HG02623 (cell line): ENCODE measurements around the gene CDC42BPA.
A peak's percentile ranks its signal among the peaks of the same experiment; 100 is the strongest.

Experiments used
- ATAC-seq: cut with Tn5 transposase; IDR thresholded peaks from one replicate; pipeline ENCODE4 v1.9.1; 2021; ENCODE audit warnings: moderate library complexity; ENCODE audit not compliant: unreplicated experiment

The CDC42BPA gene

DNA sequence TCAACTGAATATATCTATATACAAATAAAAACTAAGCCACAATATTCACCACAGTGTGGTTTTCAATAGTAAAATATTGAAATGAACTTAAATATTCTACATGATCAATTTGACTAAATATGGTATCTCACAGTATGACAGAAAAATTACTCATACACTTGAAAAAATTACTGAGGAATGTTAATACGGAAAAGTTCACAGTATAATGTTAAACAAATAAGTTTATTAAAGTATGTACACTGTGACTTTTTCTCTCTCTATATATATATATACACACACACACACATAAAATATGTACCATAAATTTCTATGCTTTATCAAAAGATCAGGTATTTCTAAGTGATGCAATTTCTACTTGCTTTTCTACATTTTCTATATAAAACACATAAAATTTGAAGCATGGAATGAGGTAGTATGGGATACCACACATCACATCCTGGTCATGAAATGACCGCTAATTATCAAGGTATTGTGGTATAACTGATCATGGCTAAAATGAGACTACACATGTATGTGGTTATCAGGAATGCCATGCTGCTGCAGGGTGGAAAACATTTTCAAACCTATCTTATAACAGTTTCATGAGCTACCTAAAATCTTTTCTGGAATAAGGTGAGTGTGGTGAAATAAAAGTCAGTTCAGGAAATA lies 102.3 kb downstream of the CDC42BPA start:
- no peak for ATAC-seq

DNA sequence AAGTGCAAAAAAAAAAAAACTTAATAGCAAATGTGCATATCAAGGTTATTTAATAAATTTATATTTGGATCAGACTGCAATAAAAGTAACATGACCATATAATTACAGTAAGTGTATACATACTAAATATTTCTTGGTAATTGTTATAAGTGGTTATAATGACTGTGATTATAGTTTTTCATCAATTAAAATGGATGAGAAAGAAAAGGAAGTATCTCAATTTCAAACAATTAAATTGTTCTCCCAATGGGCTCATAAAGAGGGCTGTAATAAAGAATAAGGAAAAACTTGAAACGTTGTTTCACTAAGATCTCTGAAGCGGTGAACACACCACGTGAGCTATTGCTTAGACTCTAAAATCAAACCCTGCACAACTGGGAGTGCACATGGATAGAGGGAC lies 104.1 kb downstream of the CDC42BPA start:
- ATAC-seq: no peak

DNA sequence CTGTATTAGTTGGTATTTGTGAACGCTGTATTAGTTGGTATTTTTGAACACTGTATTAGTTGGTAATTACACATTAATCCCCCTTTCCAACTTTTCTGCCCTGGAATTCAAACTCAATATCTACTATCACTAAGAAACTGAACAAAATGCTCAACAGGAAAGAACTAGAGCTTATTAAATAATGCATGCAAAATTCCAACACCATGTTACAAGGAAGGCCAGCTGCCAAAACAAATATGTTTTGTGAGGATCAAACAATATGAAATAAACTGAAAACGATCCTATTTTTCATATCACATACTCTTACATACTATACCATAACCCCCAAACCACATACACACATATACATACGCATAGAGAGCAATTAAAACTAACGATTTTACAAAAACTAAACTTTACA lies 104.9 kb downstream of the CDC42BPA start:
- no peak for ATAC-seq

DNA sequence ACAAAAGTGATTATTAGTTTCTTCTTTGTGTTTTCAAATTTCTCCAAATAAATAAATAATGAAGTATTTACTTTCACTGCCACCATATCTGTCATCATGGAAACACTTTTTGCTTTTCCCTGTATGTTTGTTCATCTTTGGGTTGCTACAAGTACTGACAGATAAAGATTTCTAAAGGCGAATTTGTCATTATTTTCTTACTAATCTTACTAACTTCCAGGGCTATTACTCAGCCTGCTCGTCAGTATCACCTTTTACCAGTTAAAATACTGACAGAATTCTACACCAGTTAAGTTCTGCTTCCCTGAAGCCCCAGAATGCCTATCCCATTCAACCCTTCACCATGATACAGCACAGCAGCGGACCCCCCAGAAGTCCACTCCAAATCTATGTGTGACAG lies 106.1 kb downstream of the CDC42BPA start:
- ATAC-seq: no peak

DNA sequence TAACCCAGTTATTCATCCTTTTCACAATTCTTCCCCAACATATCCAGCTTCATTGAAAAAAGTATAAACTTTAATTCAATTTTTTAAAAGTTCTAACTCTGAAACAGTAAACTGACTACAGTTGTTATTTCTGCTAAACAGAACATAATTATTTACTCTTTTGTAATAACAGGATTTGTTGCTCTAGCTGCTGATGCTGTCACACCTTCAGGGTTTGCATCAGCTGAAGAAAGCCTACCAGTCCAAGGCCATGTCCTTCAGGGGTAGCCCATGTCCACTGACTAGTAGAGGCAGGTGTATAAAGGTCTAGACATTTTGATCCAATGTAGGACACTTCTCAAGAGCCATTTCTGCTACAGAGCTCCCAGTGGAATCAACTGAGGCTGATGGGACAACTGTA lies 107.7 kb downstream of the CDC42BPA start:
- ATAC-seq: no peak

DNA sequence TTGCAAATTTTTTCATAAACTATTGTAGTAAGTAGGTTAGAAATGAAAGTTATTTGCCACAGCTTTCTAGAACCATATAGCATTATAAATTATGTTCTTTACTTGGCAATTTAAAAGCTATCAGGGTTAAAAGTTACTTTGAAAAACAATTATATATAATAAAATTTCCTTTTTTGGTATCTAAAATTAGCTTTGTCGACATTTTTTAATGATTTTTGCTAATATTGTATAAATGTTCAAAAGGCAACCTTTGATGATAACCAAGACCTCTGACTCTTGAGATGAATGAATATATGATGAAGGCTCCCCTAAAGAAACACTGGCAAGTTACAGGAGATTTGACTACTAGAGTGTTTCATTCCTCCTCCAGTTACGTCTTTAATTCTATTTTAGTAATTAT lies 121.2 kb downstream of the CDC42BPA start:
- ATAC-seq: no peak

DNA sequence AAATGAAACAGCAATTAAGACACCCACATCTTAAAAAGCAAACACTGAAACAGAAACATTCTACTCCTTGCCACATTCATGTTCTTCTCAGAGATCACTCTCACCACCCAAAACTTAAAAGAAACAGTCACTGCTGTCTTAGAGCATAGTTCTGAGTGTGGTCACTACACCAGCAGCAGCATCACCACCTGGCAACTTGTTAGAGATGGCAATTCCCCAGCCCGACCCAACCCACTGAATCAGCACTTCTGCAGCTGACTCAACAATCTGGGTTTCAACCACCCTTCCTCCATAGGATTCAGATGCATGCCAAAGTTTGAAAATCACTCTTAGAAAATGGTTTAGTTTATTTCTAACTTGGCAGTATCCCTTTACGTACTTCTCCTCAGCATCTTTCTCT lies 126.1 kb downstream of the CDC42BPA start:
- ATAC-seq: peak; percentile 73

DNA sequence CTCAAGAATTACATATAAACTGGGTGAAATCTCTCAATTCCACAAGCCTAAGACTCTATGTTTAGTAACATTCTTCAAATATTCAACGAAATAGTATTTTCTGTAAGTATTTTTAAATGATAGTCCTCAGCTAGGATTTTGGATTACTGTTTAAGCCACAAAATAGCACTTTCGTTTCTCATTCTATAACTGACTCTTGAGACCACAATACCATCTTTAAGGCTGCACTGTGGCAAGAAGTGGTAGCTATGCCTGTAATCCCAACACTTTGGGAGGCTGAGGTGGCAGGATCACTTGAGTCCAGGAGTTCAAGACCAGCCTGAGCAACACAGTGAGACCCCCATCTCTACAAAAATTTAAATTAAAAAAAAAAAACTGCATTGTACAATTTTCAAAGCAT lies 126.7 kb downstream of the CDC42BPA start:
- peak; percentile 58 for ATAC-seq

DNA sequence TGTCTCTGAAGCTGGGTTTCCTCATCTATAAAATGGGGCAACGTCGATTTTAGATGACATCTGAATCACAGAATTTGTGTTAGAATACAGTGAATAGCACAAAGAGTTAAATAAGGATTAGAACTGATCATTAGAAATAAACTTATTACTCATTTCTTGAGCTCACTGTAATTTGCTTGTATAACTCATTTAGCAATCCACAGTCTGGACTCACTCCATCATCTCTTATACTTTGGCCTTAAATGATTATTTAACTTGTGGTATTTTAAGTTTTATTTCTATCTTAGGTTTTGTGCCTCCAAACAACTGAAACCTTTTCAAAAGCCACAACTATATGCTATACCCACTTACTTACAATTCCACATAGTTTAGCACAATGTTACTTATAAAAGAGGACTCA lies 128.0 kb downstream of the CDC42BPA start:
- ATAC-seq: no peak

DNA sequence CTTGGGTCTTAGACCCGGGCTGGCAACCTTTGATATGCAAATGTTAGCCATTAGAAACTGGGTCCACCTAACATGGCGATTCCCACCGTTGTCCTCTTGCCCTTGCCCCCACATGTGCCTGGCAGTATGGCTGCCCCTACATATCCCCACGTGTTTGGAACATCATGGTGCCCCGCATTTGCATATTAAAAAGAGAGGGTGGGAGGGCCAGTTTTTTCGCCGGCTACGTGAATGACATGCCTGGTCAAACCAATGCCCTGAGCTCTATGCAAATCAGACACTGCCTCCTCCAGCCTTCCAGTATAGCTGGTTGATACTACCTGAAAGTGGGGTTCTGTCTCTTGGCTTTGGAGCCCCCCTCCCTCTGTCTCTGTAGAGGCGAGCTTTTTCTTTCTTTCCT lies 133.0 kb downstream of the CDC42BPA start:
- no peak for ATAC-seq

DNA sequence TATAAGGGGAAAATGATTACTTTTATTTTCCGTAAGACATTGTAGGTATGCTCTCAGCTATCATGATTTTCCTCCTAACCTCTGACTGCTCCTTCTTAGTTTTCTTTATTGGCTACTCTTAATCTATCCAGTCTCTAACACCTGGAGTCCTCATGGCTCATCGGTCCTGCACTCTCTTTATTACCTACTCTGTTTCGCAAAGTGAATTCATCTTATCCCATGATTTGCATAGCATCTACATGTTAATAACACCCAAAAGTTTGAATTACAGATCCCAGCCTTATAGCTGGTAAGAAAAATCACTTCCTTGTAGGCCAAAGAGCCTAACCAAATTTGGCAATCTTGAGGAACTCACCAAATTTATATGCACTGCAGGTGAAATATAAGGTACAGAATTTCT lies 136.3 kb downstream of the CDC42BPA start:
- ATAC-seq: no peak

DNA sequence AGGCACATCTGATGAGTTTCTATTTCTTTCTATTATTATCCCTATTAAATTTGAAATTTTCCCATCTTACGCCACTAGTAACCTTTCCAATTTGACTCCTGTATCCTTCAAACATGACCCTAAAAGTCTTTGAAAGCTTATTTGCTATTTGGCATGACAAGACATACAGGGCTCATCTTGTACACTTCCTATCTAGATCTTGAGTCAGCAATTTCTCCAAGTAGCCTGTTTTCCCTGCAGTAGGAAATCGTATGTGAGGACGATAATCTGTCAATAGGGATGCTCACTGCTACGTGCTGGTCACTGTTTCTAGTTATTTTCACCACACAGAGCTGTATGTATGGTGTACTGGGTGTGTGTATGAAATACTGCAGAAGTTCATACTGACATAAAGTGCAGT lies 142.7 kb downstream of the CDC42BPA start:
- ATAC-seq: no peak

DNA sequence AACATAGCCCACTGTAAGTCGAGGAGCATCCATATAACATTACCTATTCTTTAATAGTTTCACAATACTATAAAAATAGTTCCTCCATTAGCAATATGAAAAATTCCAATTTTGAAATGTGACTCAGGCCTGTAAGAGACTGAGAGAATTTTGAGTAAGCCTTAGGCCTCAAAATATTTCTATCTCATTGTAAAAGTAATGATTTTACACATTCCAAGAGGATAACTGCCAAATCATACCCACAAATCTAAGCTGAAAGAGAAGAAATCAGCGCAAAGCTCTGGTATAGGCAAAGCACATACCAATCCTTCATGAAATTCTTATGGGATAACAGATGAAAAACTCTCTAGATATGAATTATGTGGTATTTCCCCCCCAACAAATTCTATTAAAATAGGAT lies 144.1 kb downstream of the CDC42BPA start:
- ATAC-seq: no peak

DNA sequence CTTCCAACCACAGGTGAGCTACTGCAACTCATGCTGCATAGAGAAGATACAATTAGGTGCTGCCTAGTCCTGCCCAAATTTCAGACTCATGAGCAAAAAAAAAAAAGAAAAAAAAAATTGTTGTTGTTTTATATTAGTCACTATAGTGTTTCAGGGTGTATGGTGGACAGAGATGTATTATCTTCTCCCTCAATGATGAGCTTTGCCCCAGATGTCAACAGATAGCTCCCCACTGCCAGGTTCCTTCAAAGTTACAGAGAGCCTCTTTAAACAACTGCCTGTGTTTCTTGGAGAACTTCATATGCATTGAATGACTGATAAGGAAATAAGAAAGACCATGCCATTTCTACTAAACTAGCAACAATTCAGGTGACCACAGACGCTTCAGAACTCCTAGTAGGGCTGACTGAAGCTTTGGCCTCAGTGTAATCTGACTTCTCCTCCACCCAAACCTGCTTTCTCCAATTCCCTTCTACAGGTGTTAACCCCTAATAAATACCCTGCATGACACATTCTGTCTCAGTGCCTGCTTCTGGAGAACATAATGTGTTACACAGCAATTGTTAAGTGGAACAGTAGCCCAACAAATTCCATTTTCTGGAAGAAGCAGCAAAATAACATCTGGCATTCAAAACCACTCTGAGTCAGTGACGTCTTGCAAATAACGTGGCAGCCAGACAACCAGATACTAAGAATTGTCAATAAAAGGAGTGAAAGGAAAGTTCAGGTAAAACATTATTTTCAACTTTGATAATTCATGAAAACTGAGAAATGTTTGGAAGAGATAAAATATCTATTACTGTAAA lies 147.7 kb downstream of the CDC42BPA start:
- ATAC-seq: no peak

DNA sequence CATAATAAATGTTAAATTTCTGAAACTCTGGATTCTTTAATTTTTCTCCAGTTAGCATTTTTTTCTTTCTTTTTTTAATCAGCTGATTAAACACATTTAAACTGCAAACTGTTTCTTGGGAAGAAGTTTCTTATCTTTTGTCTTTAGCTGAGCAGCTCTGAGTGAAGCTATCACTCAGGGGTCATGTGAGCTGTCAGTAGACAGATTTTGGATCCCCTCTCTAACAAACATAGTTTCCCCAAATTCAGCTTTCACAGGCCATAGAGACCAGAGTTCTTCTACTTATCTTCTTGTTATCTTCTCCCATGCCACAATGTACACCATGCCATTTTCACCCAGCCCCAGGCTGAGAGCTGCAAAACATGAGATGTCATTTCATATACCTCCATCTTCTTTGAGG lies 148.9 kb downstream of the CDC42BPA start:
- ATAC-seq: no peak

DNA sequence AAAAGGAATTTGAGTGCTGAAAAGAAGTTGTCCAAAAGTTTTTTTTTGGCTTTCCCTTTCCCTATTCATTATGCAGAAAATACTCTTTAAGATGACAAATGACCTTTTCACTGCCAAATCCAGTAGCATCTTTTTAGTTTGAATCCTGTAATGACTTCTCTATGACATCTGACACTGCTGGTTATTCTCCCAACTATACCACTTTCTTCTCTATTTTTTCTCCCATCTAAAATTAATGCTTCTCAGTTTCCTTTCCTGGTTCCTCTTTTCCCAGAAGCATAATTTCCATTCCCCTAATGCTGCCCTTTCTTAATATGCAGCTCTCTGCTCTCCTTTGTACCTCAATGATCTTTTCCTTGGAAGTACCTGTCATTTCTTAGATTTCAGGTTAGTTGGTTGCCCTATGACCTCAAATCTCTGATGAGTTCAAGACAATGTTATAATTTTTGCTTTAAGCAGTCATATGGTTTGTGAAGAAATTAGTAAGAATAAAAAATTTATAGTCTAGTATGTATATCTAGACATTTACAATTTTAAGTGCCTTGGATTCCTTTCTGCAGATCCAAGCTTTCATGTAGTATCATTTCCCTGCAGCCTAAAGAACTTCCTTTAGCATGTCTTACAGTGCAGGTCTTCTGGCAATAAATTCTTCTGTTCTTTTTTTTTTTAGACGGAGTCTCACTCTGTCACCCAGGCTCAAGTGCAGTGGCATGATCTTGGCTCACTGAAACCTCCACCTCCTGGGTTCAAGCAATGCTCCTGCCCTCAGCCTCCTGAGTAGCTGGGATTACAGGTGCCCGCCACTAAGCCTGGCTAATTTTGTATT lies 150.8 kb downstream of the CDC42BPA start:
- ATAC-seq: no peak

DNA sequence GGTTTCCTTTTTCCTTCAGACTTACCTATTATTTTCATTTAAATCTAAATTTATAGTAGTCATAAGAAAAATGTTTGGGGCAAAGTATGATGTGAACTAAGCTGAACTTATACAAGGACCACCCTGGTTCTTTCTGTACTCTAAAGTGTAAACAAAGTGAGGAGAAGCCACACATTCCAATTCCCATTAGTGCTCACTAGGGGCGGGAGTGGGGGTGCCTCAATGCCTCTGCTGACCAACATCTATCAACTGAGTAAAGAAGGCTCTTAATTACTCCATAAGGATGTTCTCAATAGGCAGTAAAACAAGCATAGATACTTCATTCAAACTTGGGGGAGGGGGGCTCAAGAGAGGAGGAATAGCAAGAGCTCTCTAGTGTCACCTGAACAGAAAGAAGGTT lies 151.7 kb downstream of the CDC42BPA start:
- ATAC-seq: no peak

DNA sequence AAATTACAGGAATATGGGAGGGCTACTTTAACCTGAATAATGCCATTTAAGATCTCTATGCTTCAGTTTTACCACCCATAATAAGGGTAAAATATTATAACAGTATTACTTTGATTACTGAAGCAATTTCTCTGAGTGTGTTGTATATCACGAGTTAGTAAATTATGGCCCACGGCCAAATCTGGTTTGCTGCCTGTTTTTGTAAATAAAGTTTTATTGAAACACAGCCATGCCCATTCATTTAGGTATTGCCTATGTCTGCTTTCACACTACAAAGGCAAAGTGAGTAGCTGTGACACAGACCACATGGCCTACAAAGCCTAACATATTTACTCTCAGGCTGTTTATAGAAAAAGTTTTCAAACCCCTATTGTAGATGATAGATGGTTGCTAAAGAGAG lies 156.8 kb downstream of the CDC42BPA start:
- ATAC-seq: no peak

DNA sequence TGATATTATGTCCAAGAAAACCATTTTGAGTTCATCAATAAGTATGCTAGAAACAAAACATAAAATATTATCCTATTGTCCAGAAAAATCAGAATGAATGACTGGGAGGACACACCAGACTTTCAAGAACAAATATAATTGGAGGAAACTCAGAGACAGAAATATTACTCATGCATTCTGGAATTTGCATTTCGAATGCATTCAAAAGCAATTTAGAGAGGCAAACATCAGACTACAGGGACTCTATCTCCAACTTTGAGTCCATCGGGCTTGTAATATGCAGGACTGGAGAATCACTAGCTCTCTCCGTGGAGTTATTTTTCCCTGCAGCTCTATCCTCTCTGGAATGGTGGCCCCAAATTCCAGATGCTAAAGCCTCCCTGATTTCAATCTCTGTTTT lies 161.8 kb downstream of the CDC42BPA start:
- no peak for ATAC-seq

DNA sequence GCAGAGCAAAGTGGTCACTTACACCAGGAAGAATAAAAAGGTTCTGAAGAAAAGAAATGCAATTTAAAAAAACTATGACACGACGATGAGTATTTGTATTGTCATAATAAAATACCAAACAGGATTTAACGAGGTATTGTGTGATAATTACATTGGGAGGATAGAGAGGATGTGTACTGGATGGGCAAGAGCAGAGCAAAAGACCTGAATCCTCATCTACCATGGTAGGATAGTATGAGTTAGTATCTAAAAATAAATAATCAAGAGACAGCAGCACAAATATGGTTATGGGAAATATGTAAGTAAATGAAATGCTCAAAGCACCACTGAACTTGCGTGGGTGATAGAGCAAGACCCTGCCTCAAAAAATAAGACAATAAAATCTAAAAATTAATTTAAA lies 162.6 kb downstream of the CDC42BPA start:
- ATAC-seq: no peak

DNA sequence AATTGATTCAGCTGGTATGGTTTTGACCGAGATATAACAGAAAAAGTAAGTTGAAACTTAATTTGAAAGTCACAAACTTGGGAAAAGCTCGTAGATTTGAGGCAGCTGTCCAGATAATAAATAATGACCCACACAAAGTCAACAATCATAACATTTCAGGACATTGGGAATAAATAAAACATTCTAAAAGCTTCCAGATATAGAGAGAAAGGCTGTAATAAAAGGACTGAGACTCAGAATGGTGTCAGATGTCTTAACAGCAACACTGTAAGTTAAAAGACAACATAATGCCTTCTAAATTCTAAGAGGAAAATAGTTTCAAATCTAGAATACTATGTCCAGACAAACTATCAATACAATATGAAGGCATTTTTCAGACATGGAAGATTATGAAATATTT lies 163.3 kb downstream of the CDC42BPA start:
- ATAC-seq: no peak

DNA sequence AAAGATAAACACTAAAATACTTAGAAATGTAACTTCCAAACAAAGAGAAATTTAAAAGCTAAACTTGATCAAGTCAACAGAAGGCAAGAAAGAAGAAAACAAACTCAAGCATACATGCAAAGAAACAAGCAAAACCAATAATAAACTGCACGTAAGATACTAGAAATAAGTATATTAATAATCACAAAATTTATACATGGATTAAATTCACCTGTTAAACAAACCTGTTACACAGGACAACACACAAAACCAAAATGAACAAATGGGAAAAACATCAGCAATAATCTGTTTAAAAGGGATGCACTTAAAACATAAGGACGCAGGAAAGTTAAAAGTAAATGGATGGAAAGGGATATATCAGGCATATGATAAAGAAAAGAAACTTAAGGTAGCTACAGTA lies 165.8 kb downstream of the CDC42BPA start:
- no peak for ATAC-seq
